ENCODE measurements around the gene GREB1. TPM values are rescaled to one million over a fixed set of nuclear protein-coding genes. Genes with fewer than 3 reads are reported as not detected.

The GREB1 gene
- total RNA-seq, 1 experiment from 2014 or later, result 16.5 TPM

- Histone ChIP-seq H4K20me1 (ENCODE audit: control insufficient read depth, insufficient read depth, insufficient read length) (no peaks in the 10 kb centered on the region), H4K8ac (replicated peaks; ENCODE audit: insufficient read length, low read depth, low read length) (no peak overlapping the region), H2AFZ (ENCODE audit: low read length) (no peak overlapping the region), H2BK120ac (ENCODE audit: low read depth, low read length, poor library complexity, severe bottlenecking) (no peak overlapping the region), H3K4me2 (ENCODE audit: insufficient read depth, insufficient read length, low read length) (no peak overlapping the region), H4K5ac (ENCODE audit: insufficient read length, low read depth, low read length) (no peak overlapping the region), H3K9ac (ENCODE audit: extremely low read depth, insufficient read length, low read length) (no peak overlapping the region), H2BK15ac (ENCODE audit: low read depth, low read length) (no peak overlapping the region), H2BK20ac (ENCODE audit: low read depth, low read length, poor library complexity, severe bottlenecking) (no peak overlapping the region), H3K9me3 (ENCODE audit: control insufficient read depth, low read depth, low read length) (no peaks in the 10 kb centered on the region), H2BK12ac (ENCODE audit: insufficient read length, low read depth, low read length) (no peak overlapping the region), H3K14ac (ENCODE audit: insufficient read depth, low read length) (no peak overlapping the region), H3K79me2 (ENCODE audit: insufficient read depth, low read length) (no peaks in the 10 kb centered on the region), H3K4me1 (ENCODE audit: insufficient read depth, low read length) (no peaks in the 10 kb centered on the region), H3K56ac (ENCODE audit: insufficient read length, low read depth, low read length) (no peak overlapping the region), H2AK5ac (ENCODE audit: insufficient read length, low read length) (no peak overlapping the region), H2BK5ac (ENCODE audit: insufficient read length, low read length) (no peak overlapping the region), H3T11ph (ENCODE audit: low read length) (no peak overlapping the region), H3K18ac (ENCODE audit: insufficient read length, low read depth, low read length) (no peak overlapping the region), H3K23ac (ENCODE audit: insufficient read length, low read depth, low read length) (no peak overlapping the region), H3K27ac (ENCODE audit: insufficient read length, low read depth, low read length) (no peak overlapping the region), H3K23me2 (ENCODE audit: insufficient read length, low read depth, low read length, poor library complexity, severe bottlenecking) (no peaks in the 10 kb centered on the region), H3K79me1 (ENCODE audit: insufficient read depth, low read depth, low read length, poor library complexity, severe bottlenecking) (no peaks in the 10 kb centered on the region), H4K91ac (ENCODE audit: insufficient read length, low read depth, low read length) (no peak overlapping the region), H3K27me3 (ENCODE audit: insufficient read depth, low read length) (no peaks in the 10 kb centered on the region), H3K4ac (ENCODE audit: low read depth, low read length) (no peak overlapping the region)
- Mint-ChIP-seq H3K27ac (no peak overlapping the region), H3K36me3 (ENCODE audit: insufficient read depth in 1 of 3, low read depth in 3 of 3) (peaks cover 0 to 3% (median 2%) of the 10 kb centered on the region in 3 experiments; a peak in 3 of 7 replicates), H3K27me3 (ENCODE audit: low read depth) (peaks cover 23% of the 10 kb centered on the region), H3K4me3 (no peak overlapping the region), H3K4me1 (no peaks in the 10 kb centered on the region), H3K9me3 (peaks cover 3% of the 10 kb centered on the region in 2 experiments)
- TF ChIP-seq, protein P1, sequence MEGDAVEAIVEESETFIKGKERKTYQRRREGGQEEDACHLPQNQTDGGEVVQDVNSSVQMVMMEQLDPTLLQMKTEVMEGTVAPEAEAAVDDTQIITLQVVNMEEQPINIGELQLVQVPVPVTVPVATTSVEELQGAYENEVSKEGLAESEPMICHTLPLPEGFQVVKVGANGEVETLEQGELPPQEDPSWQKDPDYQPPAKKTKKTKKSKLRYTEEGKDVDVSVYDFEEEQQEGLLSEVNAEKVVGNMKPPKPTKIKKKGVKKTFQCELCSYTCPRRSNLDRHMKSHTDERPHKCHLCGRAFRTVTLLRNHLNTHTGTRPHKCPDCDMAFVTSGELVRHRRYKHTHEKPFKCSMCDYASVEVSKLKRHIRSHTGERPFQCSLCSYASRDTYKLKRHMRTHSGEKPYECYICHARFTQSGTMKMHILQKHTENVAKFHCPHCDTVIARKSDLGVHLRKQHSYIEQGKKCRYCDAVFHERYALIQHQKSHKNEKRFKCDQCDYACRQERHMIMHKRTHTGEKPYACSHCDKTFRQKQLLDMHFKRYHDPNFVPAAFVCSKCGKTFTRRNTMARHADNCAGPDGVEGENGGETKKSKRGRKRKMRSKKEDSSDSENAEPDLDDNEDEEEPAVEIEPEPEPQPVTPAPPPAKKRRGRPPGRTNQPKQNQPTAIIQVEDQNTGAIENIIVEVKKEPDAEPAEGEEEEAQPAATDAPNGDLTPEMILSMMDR (conservative IDR thresholded peaks at IDR 0.05), result no peak
- no peak for DNase-seq
- WGBS (ENCODE audit: extremely low coverage, insufficient read length, low lambda C conversion rate), result no CpG with 5 or more reads among the region's 11 CpGs
These were observed 123.3 kb downstream of the GREB1 start for GRCh38 chr2:11657195-11657594.
